Cardiac muscle cell (in vitro differentiated cells and primary cell): ENCODE measurements around the gene SLC5A11. TPM values are rescaled to one million over a fixed set of nuclear protein-coding genes. Genes with fewer than 3 reads are reported as not detected.

Experiments used
- DNase-seq, 2 donors: peaks; one replicate each; pipeline versions ENCODE4 v3.0.0 to v3.0.0-alpha.2; 2010 to 2017; ENCODE audit warnings: low read depth in 1 of 2, low spot score in 1 of 2
- H3K27ac ChIP-seq: fragments of 200-600 bp; sonication (generic); 2 replicates; pipeline ENCODE4 v1.5.1; 2016
- H3K27me3 ChIP-seq: fragments of 200-600 bp; sonication (generic); 2 replicates; pipeline ENCODE4 v1.6.0; 2016; ENCODE audit warnings: control low read depth
- H3K36me3 ChIP-seq: fragments of 200-600 bp; sonication (generic); 2 replicates; pipeline ENCODE4 v1.5.1; 2016; ENCODE audit warnings: control low read depth
- H3K4me1 ChIP-seq: fragments of 200-600 bp; sonication (generic); 2 replicates; pipeline ENCODE4 v1.8.1; 2017; ENCODE audit warnings: low read depth, mild to moderate bottlenecking, mixed run types
- H3K4me3 ChIP-seq: fragments of 200-600 bp; sonication (generic); 2 replicates; pipeline ENCODE4 v1.5.1; 2016; ENCODE audit warnings: mild to moderate bottlenecking
- H3K9me3 ChIP-seq: fragments of 200-600 bp; sonication (generic); 2 replicates; pipeline ENCODE4 v1.5.1; 2017; ENCODE audit warnings: low read depth, mild to moderate bottlenecking, control low read depth
- polyA plus RNA-seq: library from polyadenylated mRNA; unstranded; fragments of >200 nt; fragmentation: Nextera tagmentation; extraction: Ambion mirVana; gene quantifications from 2 replicates; pipeline ENCODE4 v1.2.1, GENCODE V29; 2016
- total RNA-seq: library from RNA; depleted of rRNA; stranded (reverse); fragments of >200 nt; gene quantifications from 2 replicates; pipeline ENCODE4 v1.2.3, GENCODE V29; 2016
- TF ChIP-seq, protein P1 (sequence below): IDR thresholded peaks from 2 replicates; pipeline ENCODE4 v1.5.1; 2012; ENCODE audit warnings: low read depth, mild to moderate bottlenecking, low read length

SLC5A11 gene
- total and polyA plus RNA-seq, 2 experiments from 2014 or later = not detected

GRCh38 chr16:24871891-24872290, 26.1 kb downstream of the SLC5A11 start:
- H3K4me3 ChIP-seq = no peak overlapping the region
- no peaks in the 10 kb centered on the region for H3K36me3 ChIP-seq
- no peaks in the 10 kb centered on the region for H3K4me1 ChIP-seq
- no peak overlapping the region for H3K27ac ChIP-seq
- H3K27me3 ChIP-seq = no peaks in the 10 kb centered on the region
- TF ChIP-seq, protein P1, sequence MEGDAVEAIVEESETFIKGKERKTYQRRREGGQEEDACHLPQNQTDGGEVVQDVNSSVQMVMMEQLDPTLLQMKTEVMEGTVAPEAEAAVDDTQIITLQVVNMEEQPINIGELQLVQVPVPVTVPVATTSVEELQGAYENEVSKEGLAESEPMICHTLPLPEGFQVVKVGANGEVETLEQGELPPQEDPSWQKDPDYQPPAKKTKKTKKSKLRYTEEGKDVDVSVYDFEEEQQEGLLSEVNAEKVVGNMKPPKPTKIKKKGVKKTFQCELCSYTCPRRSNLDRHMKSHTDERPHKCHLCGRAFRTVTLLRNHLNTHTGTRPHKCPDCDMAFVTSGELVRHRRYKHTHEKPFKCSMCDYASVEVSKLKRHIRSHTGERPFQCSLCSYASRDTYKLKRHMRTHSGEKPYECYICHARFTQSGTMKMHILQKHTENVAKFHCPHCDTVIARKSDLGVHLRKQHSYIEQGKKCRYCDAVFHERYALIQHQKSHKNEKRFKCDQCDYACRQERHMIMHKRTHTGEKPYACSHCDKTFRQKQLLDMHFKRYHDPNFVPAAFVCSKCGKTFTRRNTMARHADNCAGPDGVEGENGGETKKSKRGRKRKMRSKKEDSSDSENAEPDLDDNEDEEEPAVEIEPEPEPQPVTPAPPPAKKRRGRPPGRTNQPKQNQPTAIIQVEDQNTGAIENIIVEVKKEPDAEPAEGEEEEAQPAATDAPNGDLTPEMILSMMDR = no peak
- no peak for DNase-seq
- H3K9me3 ChIP-seq = no peaks in the 10 kb centered on the region

DNA sequence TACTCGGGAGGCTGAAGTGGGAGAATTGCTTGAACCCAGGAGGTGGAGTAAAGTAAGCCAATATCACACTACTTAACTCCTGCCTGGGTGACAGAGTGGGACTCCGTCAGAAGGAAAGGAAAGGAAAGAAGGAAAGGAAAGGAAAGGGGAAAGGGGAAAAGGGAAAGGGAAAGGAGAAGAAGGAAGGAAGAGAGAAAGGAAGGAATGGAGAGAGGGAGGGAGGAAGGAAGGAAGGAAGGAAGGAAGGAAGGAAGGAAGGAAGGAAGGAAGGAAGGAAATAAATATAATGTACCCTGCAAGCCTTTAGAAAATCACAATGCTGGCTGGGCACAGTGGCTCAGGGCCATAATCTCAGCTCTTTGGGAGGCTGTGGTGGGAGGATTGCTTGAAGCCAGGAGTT, 27.3 kb downstream of the SLC5A11 start:
- TF ChIP-seq, protein P1 = no peak
- no peaks in the 10 kb centered on the region for H3K27me3 ChIP-seq
- H3K4me3 ChIP-seq = no peak overlapping the region
- H3K36me3 ChIP-seq = no peaks in the 10 kb centered on the region
- no peak overlapping the region for H3K27ac ChIP-seq
- H3K4me1 ChIP-seq = no peaks in the 10 kb centered on the region
- no peaks in the 10 kb centered on the region for H3K9me3 ChIP-seq
- no peak for DNase-seq

GRCh38 chr16:24875466-24875865, 29.7 kb downstream of the SLC5A11 start:
- Histone ChIP-seq H3K27ac (no peak overlapping the region), H3K27me3 (no peaks in the 10 kb centered on the region), H3K4me3 (no peak overlapping the region), H3K9me3 (no peaks in the 10 kb centered on the region), H3K36me3 (no peaks in the 10 kb centered on the region), H3K4me1 (no peaks in the 10 kb centered on the region)
- no peak for DNase-seq
- TF ChIP-seq, protein P1 = no peak

GRCh38 chr16:24876231-24876630, 30.5 kb downstream of the SLC5A11 start:
- no peaks in the 10 kb centered on the region for H3K9me3 ChIP-seq
- H3K27me3 ChIP-seq = no peaks in the 10 kb centered on the region
- no peak for DNase-seq
- no peak overlapping the region for H3K27ac ChIP-seq
- TF ChIP-seq, protein P1 = no peak
- no peak overlapping the region for H3K4me3 ChIP-seq
- H3K4me1 ChIP-seq = no peaks in the 10 kb centered on the region
- no peaks in the 10 kb centered on the region for H3K36me3 ChIP-seq

DNA sequence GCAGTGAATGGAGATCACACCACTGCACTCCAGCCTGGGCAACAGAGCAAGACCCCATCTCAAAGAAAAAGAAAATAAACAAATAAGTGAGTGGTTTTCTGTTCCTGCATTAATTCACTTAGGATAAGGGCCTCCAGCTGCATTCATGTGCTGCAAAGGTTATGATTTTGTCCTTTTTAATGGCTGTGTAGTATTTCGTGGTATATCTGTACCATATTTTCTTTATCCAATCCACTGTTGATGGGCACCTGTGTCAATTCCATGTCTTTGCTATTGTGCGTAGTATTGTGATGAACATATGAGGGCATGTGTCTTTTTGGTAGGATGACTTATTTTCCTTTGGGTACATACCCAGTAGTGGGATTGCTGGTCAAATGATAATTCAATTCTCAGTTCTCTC, 33.9 kb downstream of the SLC5A11 start:
- Histone ChIP-seq H3K27me3 (no peaks in the 10 kb centered on the region), H3K27ac (no peak overlapping the region), H3K4me1 (no peaks in the 10 kb centered on the region), H3K4me3 (no peak overlapping the region), H3K36me3 (no peaks in the 10 kb centered on the region), H3K9me3 (no peaks in the 10 kb centered on the region)
- DNase-seq = no peak
- TF ChIP-seq, protein P1 = no peak

GRCh38 chr16:24883714-24884151, 38.0 kb downstream of the SLC5A11 start:
- no peaks in the 10 kb centered on the region for H3K36me3 ChIP-seq
- no peaks in the 10 kb centered on the region for H3K4me1 ChIP-seq
- no peak overlapping the region for H3K4me3 ChIP-seq
- no peaks in the 10 kb centered on the region for H3K27me3 ChIP-seq
- H3K9me3 ChIP-seq = no peaks in the 10 kb centered on the region
- DNase-seq = no peak
- no peak overlapping the region for H3K27ac ChIP-seq
- TF ChIP-seq, protein P1 = no peak
